Loucy (cell line): ENCODE measurements around the gene HOXC13.

Experiments used
- CTCF ChIP-seq: fragments of 200-600 bp; sonication (generic); conservative IDR thresholded peaks from 2 replicates; pipeline ENCODE4 v1.5.1; 2014; ENCODE audit warnings: mild to moderate bottlenecking, antibody characterized with exemption, low read length
- EZH2phosphoT487 ChIP-seq: fragments of 200-600 bp; IDR thresholded peaks from 2 replicates; pipeline ENCODE4 v1.6.1; 2018; ENCODE audit warnings: antibody characterized with exemption, mild to moderate bottlenecking, moderate library complexity, borderline replicate concordance

- no peak for TF ChIP-seq CTCF
- no peak for TF ChIP-seq EZH2phosphoT487
These were observed 22.6 kb downstream of the HOXC13 start for GRCh38 chr12:53961025-53961761.
